HL-60 (cell line): ENCODE results near the gene PTK7.

Experiments
- DNase-seq, 2 experiments: peaks; one replicate each; pipeline ENCODE4 v3.0.0-alpha.2; 2010 to 2020; ENCODE audit warnings: low read depth in 1 of 2, low spot score in 1 of 2
- H3K27ac ChIP-seq: fragments of 250-450 bp; sonication (Bioruptor Pico); replicated peaks from 2 replicates; pipeline ENCODE4 v1.5.1; 2020; ENCODE audit warnings: mild to moderate bottlenecking, moderate library complexity
- H3K27me3 ChIP-seq: fragments of 250-450 bp; sonication (Bioruptor Pico); 2 replicates; pipeline ENCODE4 v1.5.1; 2021; ENCODE audit warnings: mild to moderate bottlenecking, moderate library complexity; ENCODE audit not compliant: insufficient read depth, poor library complexity, severe bottlenecking
- H3K4me3 ChIP-seq: replicated peaks from 2 replicates; pipeline ENCODE4 v1.5.1; 2011; ENCODE audit warnings: mild to moderate bottlenecking, control low read depth, low read length; ENCODE audit not compliant: insufficient read depth
- CTCF ChIP-seq: IDR thresholded peaks from one replicate; pipeline ENCODE4 v1.5.1; 2011; ENCODE audit warnings: low read length, control low read depth, inconsistent platforms; ENCODE audit not compliant: insufficient read depth
- GABPA ChIP-seq: IDR thresholded peaks from 2 replicates; pipeline ENCODE4 v1.6.1; 2012; ENCODE audit warnings: low read depth
- POLR2AphosphoS5 ChIP-seq: IDR thresholded peaks from 2 replicates; pipeline ENCODE4 v1.6.1; 2012; ENCODE audit warnings: low read depth
- REST ChIP-seq: IDR thresholded peaks from 2 replicates; pipeline ENCODE4 v1.6.1; 2012; ENCODE audit warnings: low read depth; ENCODE audit not compliant: insufficient replicate concordance
- SPI1 ChIP-seq: IDR thresholded peaks from 2 replicates; pipeline ENCODE4 v1.6.1; 2012; ENCODE audit warnings: low read depth, mild to moderate bottlenecking, borderline replicate concordance

The PTK7 gene

GRCh38 chr6:43052225-43052841, 23.8 kb upstream of the PTK7 start:
- H3K27me3 ChIP-seq = no peaks in the 10 kb centered on the region
- no peak for DNase-seq
- no peak overlapping the region; the same call in 1 of the 2 replicates for H3K27ac ChIP-seq
- no peak for TF ChIP-seq POLR2AphosphoS5
- TF ChIP-seq REST = no peak
- TF ChIP-seq SPI1 = no peak
- no peak for TF ChIP-seq GABPA
- TF ChIP-seq CTCF = no peak
- no peak overlapping the region for H3K4me3 ChIP-seq

GRCh38 chr6:43052842-43053544, 23.1 kb upstream of the PTK7 start:
- Histone ChIP-seq H3K4me3 (peak overlapping the region; percentile 66), H3K27me3 (no peaks in the 10 kb centered on the region), H3K27ac (peak overlapping the region; percentile 91)
- peak in 1 of 2 experiments; percentile 14 for DNase-seq
- TF ChIP-seq REST (no peak), CTCF (no peak), SPI1 (no peak)

- DNase-seq = peak; percentile 80 to 93
- Histone ChIP-seq H3K27ac (peak within 1 kb of the TSS; percentile 91), H3K27me3 (no peaks in the 10 kb centered on the region), H3K4me3 (peak within 1 kb of the TSS; percentile 66)
- TF ChIP-seq GABPA (peak; percentile 85), CTCF (no peak), SPI1 (peak; percentile 80; the same call in 1 of the 2 replicates), POLR2AphosphoS5 (peak; percentile 96), REST (no peak)
Observed at GRCh38 chr6:43053545-43054205, 22.4 kb upstream of the PTK7 start, which contains the start of gene CUL7. CUL7 (minus strand) TSS chr6:43053851; CDS start chr6:43052788, 1,063 bp downstream.
